Left colon (tissue), 2 donors: ENCODE measurements around the gene CHCHD1. TPM values are rescaled to one million over a fixed set of nuclear protein-coding genes. Genes with fewer than 3 reads are reported as not detected.
A peak's percentile ranks its signal among the peaks of the same experiment; 100 is the strongest.
"Not testable (repeated sequence)": the region's sequence is repeated elsewhere in the genome, so short reads cannot be mapped to it uniquely, and the experiment has no call there.

Experiments
- ATAC-seq: fragments of 200-7000 bp; cut with Tn5 transposase; one replicate; pipeline ENCODE4 v1.9.1; 2020; ENCODE audit warnings: mild to moderate bottlenecking, moderate library complexity
- DNase-seq, 2 donors: peaks; one replicate each; pipeline ENCODE4 v3.0.0-alpha.2; 2020
- intact Hi-C, 2 donors: fragments of 100-400 bp; cut with DNase I in 1 of 2; cut with micrococcal nuclease in 1 of 2; formaldehyde crosslinking; loops; one replicate each; pipeline versions ENCODE4 v1.11.2 to v1.14.0; 2022; cut with DNase I, micrococcal nuclease
- total RNA-seq, 2 donors: library from RNA; stranded (reverse); fragmentation: NEBNext Ultra II Directional; extraction: Animal tissue kit (Norgen Biotek cat#: 25700); gene quantifications; one replicate each; pipeline ENCODE4 v1.2.1, GENCODE V29; 2021
- donor health status: DM: no; HTN: no; CAD: no.
- donor health status: DM: yes; HTN: yes; CAD: no.

The CHCHD1 gene
- total RNA-seq, 2 donors from 2014 or later, result 26.0 to 28.5 TPM

GRCh38 chr10:73788864-73789658 is 7.2 kb downstream of the CHCHD1 start:
- no peak for ATAC-seq

GRCh38 chr10:73789659-73790055 is 7.8 kb downstream of the CHCHD1 start:
- no peak for ATAC-seq
- intact Hi-C loops, result no loop called here
- DNase-seq, result no peak

More at GRCh38 chr10:73788864-73789658, 7.2 kb downstream of the CHCHD1 start:
- intact Hi-C loops, result no loop called here
- DNase-seq, result no peak

DNA sequence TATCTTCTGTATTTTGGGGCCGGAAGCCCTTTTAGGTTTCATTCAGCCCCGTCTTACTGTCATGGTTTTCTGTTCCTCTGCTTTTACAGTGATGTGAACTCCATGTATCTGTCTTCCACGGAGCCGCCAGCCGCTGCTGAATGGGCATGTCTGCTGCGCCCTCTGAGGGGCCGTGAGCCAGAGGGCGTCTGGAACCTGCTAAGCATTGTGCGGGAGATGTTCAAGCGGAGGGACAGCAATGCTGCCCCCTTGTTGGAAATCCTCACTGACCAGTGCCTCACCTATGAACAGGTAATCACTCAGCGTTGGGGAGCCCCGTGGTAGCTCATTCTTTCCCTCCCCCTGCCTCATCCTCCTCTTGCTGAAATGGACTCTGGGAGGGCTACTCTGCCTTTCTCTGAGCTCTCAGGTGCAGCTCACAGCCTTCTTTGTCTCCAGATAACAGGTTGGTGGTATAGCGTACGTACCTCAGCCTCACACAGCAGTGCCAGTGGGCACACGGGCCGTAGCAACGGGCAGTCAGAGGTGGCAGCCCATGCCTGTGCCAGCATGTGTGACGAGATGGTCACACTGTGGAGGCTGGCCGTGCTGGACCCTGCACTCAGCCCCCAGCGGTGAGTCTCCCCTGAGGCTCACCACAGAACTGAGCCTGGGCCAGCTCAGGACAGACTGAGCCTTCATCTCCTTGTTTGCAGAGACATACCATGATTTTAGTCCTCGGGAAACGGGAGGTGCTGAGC is 9.2 kb downstream of the CHCHD1 start:
- ATAC-seq (no peak), DNase-seq (no peak)
- intact Hi-C loops, result no loop called here

GRCh38 chr10:73791871-73792400 is 10.1 kb downstream of the CHCHD1 start:
- intact Hi-C loops, result no loop called here
- DNase-seq (no peak), ATAC-seq (no peak)

- DNase-seq (no peak), ATAC-seq (no peak)
- intact Hi-C loops, result no loop called here
Observed at GRCh38 chr10:73793456-73793855, 11.6 kb downstream of the CHCHD1 start.

DNA sequence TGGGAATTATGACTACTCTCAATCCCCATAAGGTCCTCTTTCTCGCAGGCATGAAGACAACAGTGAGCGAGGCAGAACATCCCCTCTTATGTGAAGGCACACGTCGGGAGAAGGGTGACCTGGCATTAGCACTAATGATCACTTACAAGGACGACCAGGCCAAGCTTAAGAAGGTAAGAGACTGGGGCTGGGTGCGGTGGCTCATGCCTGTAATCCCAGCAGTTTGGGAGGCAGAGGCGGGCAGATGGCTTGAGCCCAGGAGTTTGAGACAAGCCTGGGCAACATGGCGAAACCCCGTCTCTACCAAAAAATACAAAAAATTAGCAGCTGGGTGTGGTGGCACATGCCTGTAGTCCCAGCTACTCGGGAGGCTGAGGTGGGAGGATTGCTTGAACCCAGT is 13.6 kb downstream of the CHCHD1 start:
- intact Hi-C loops, ATAC-seq, DNase-seq: not testable (repeated sequence)

GRCh38 chr10:73796035-73796434 is 14.2 kb downstream of the CHCHD1 start:
- ATAC-seq, intact Hi-C loops, DNase-seq: not testable (repeated sequence)

DNA sequence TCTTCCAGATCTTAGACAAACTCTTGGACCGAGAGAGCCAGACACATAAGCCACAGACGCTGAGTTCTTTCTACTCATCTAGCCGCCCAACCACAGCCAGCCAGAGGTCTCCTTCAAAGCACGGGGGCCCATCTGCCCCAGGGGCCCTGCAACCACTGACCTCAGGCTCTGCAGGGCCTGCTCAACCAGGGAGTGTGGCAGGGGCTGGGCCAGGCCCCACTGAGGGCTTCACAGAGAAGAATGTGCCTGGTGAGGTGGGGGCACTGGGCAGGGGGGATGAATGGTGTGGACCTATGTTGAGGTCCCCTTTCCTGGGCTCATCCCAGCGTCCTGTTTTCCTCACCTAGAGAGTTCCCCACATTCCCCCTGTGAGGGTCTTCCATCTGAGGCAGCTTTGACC is 14.9 kb downstream of the CHCHD1 start:
- intact Hi-C loops, result no loop called here
- ATAC-seq (no peak), DNase-seq (no peak)

DNA sequence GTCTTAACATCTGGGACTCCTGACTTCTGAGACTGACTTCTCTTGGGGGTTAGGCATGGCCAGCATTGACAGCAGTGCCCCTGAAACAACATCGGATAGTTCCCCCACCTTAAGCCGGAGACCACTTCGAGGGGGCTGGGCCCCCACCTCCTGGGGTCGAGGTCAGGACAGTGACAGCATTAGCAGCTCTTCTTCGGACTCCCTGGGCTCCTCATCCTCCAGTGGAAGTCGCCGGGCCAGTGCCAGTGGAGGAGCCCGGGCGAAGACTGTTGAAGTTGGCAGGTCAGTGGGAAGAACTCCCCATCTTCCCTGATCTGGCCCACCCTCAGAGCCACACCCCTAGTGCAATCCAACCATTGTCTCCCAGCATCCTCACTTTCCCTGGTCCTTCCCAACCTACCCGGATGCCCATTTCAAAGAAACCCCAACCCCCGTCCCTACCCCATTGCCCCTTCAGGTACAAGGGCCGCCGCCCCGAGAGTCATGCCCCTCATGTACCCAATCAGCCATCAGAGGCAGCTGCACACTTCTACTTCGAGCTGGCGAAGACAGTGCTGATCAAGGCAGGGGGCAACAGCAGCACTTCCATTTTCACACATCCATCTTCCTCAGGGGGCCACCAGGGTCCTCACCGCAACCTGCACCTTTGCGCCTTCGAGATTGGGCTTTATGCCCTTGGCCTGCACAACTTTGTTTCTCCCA is 15.6 kb downstream of the CHCHD1 start:
- DNase-seq (no peak), ATAC-seq (no peak)
- intact Hi-C loops, result no loop called here

- no peak for ATAC-seq
- DNase-seq, result no peak
- intact Hi-C loops, result no loop called here
Observed at GRCh38 chr10:73798087-73798486, 16.2 kb downstream of the CHCHD1 start.

DNA sequence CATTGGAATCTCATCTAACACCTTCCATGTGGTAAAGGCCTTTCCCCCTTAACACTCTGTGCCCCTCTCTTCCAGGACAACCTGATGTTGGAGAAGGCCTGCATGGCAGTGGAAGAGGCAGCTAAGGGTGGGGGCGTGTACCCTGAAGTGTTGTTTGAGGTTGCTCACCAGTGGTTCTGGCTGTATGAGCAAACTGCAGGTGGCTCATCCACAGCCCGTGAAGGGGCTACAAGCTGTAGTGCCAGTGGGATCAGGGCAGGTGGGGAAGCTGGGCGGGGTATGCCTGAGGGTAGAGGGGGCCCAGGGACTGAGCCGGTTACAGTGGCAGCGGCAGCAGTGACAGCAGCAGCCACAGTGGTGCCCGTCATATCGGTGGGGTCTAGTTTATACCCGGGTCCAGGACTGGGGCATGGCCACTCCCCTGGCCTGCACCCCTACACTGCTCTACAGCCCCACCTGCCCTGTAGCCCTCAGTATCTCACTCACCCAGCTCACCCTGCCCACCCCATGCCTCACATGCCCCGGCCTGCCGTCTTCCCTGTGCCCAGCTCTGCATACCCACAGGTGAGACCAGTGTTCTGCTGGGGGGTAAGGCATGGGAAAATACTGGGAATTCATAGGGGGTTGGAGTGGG is 17.2 kb downstream of the CHCHD1 start:
- ATAC-seq (peak; percentile 7), DNase-seq (no peak)
- intact Hi-C loops, result no loop called here

DNA sequence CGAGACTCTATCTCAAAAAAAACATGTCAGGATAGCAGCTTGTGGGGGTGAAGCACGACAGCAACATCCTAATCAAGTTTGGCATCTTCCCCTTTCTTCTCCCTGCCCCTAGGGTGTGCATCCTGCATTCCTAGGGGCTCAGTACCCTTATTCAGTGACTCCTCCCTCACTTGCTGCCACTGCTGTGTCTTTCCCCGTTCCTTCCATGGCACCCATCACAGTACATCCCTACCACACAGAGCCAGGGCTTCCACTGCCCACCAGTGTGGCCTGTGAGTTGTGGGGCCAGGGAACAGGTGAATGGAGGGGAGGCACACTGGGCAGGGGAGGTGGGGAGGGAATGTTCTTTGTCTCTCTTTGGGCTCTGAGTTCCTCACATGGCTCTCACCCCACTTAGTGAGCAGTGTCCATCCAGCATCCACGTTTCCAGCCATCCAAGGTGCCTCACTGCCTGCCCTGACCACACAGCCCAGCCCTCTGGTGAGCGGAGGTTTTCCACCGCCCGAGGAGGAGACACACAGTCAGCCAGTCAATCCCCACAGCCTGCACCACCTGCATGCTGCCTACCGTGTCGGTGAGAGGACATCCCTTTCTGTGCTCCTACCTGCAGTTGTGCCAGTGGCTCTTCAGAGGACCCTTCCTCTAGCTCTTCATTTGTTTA is 18.2 kb downstream of the CHCHD1 start:
- peak; percentile 10 for ATAC-seq
- intact Hi-C loops, result no loop called here
- no peak for DNase-seq

DNA sequence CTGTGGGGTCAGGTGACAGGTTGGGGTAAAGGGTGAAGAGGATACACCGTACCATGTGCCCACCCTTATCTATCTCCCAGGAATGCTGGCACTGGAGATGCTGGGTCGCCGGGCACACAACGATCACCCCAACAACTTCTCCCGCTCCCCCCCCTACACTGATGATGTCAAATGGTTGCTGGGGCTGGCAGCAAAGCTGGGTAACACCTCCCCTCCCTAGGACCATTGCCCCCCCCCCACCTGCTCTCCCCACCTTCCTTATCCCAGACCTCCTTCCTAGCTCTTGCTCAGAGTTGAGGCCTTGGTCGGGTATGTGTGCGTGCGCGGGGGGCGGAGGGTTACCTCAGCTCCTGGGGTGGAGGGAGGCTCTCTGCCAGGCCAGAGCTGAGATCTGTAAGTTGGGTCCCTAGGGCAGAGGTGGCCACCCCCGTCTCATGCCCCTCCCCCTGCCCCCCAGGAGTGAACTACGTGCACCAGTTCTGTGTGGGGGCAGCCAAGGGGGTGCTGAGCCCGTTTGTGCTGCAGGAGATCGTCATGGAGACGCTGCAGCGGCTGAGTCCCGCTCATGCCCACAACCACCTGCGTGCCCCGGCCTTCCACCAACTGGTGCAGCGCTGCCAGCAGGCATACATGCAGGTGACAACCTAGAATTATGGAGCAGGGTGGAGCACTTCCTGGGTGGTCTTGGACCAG is 18.9 kb downstream of the CHCHD1 start:
- DNase-seq, result no peak
- ATAC-seq, result peak; percentile 5
- intact Hi-C loops, result no loop called here

- ATAC-seq, result no peak
- intact Hi-C loops, result no loop called here
- DNase-seq, result no peak
Observed at GRCh38 chr10:73801253-73801590, 19.4 kb downstream of the CHCHD1 start.

GRCh38 chr10:73802276-73802991 is 20.6 kb downstream of the CHCHD1 start:
- no peak for DNase-seq

GRCh38 chr10:73803680-73804286 is 21.9 kb downstream of the CHCHD1 start:
- ATAC-seq, result no peak
- intact Hi-C loops, result no loop called here
- DNase-seq, result no peak

More at GRCh38 chr10:73802276-73802991, 20.6 kb downstream of the CHCHD1 start:
- intact Hi-C loops, result no loop called here
- ATAC-seq, result no peak
